PFSK-1 (cell line): ENCODE results near the gene OR4Q2.

Experiments
- FOXP2 ChIP-seq: optimal IDR thresholded peaks from 2 replicates; pipeline ENCODE3; 2011; ENCODE audit warnings: borderline replicate concordance, control low read depth, inconsistent platforms; ENCODE audit not compliant: insufficient read depth; ENCODE audit errors: extremely low read length, extremely low read depth
- POLR2AphosphoS5 ChIP-seq: IDR thresholded peaks from 2 replicates; pipeline ENCODE4 v1.6.1; 2012; ENCODE audit warnings: low read depth, mild to moderate bottlenecking, control low read depth, low read length, moderate library complexity
- REST ChIP-seq, 2 experiments: IDR thresholded peaks; 2 replicates each; pipeline versions ENCODE4 v1.6.1 to v1.8.0; 2011 to 2012; ENCODE audit warnings: low read depth in 2 of 2, low read length in 2 of 2, control low read depth in 1 of 2, inconsistent platforms in 1 of 2, mild to moderate bottlenecking in 1 of 2, moderate library complexity in 1 of 2; ENCODE audit not compliant: insufficient read depth in 1 of 2
- SIN3A ChIP-seq: IDR thresholded peaks from 2 replicates; pipeline ENCODE4 v1.6.1; 2012; ENCODE audit warnings: mild to moderate bottlenecking, low read length, moderate library complexity, borderline replicate concordance; ENCODE audit not compliant: insufficient read depth
- TAF1 ChIP-seq: IDR thresholded peaks from 2 replicates; pipeline ENCODE4 v1.6.1; 2012; ENCODE audit warnings: low read length, control low read depth, borderline replicate concordance; ENCODE audit not compliant: insufficient read depth

The OR4Q2 gene

GRCh38 chr14:20044243-20044642 is 42.3 kb downstream of the OR4Q2 start:
- TF ChIP-seq FOXP2 (no peak), REST (IDR thresholded peaks at IDR 0.05; ENCODE audit: insufficient read depth in 1 of 2, low read depth in 2 of 2, low read length in 2 of 2) (no peak), SIN3A (no peak), TAF1 (no peak), POLR2AphosphoS5 (no peak)

- TF ChIP-seq POLR2AphosphoS5 (no peak), TAF1 (no peak), FOXP2 (no peak), REST (IDR thresholded peaks at IDR 0.05; ENCODE audit: insufficient read depth in 1 of 2, low read depth in 2 of 2, low read length in 2 of 2) (no peak), SIN3A (no peak)
These were observed 46.2 kb downstream of the OR4Q2 start for GRCh38 chr14:20048202-20048601.
